CD4-positive, alpha-beta memory T cell (primary cell): ENCODE measurements around the gene PANK4. TPM values are rescaled to one million over a fixed set of nuclear protein-coding genes. Genes with fewer than 3 reads are reported as not detected.
A peak's percentile ranks its signal among the peaks of the same experiment; 100 is the strongest.

Experiments used
- CTCF ChIA-PET: fragments of 350-600 bp; sonication (Branson Sonifier 250); formaldehyde crosslinking; loops from one replicate; lab custom pipeline; 2021; ENCODE audit warnings: inconsistent platforms; ENCODE audit not compliant: partially characterized antibody; lab: Charles Lee
- POLR2A ChIA-PET: fragments of 350-600 bp; sonication (Branson Sonifier 250); formaldehyde crosslinking; loops from one replicate; lab custom pipeline; 2021; ENCODE audit not compliant: partially characterized antibody; lab: Charles Lee
- DNase-seq, 5 donors: peaks; one replicate each; pipeline versions ENCODE4 v3.0.0 to v3.0.0-alpha.2; 2020 to 2022; ENCODE audit warnings: mixed read lengths in 1 of 5
- H3K27ac ChIP-seq: one replicate; pipeline ENCODE4 v1.7.0; 2013; ENCODE audit warnings: low read depth, low read length
- H3K27me3 ChIP-seq: 2 replicates; pipeline ENCODE4 v1.7.0; 2013; ENCODE audit warnings: mild to moderate bottlenecking, low read length, moderate library complexity; ENCODE audit not compliant: insufficient read depth
- H3K36me3 ChIP-seq: 2 replicates; pipeline ENCODE4 v1.7.0; 2013; ENCODE audit warnings: mild to moderate bottlenecking, low read length, moderate library complexity; ENCODE audit not compliant: insufficient read depth
- H3K4me1 ChIP-seq: 2 replicates; pipeline ENCODE4 v1.7.0; 2013; ENCODE audit warnings: mild to moderate bottlenecking, low read length, moderate library complexity; ENCODE audit not compliant: insufficient read depth
- H3K4me3 ChIP-seq, 2 donors: one replicate each; pipeline ENCODE4 v1.7.0; 2013; ENCODE audit warnings: low read length in 2 of 2, mild to moderate bottlenecking in 1 of 2
- H3K9me3 ChIP-seq, 2 donors: one replicate each; pipeline ENCODE4 v1.7.0; 2013; ENCODE audit warnings: low read length in 2 of 2, control low read depth in 1 of 2; ENCODE audit not compliant: control insufficient read depth in 1 of 2
- H3K27ac Mint-ChIP-seq, 7 donors: one replicate each; pipeline ENCODE4 v1.8.0; 2020 to 2021; ENCODE audit warnings: mixed read lengths in 7 of 7, mild to moderate bottlenecking in 6 of 7, inconsistent platforms in 3 of 7, moderate library complexity in 3 of 7
- H3K27me3 Mint-ChIP-seq, 2 donors: one replicate each; pipeline ENCODE4 v1.8.0; 2020 to 2021; ENCODE audit warnings: mixed read lengths in 2 of 2
- H3K36me3 Mint-ChIP-seq, 2 donors: one replicate each; pipeline ENCODE4 v1.8.0; 2020 to 2021; ENCODE audit warnings: mixed read lengths in 2 of 2, inconsistent platforms in 1 of 2, mild to moderate bottlenecking in 1 of 2
- H3K4me1 Mint-ChIP-seq, 4 donors: one replicate each; pipeline ENCODE4 v1.8.0; 2020 to 2021; ENCODE audit warnings: mixed read lengths in 4 of 4, mild to moderate bottlenecking in 1 of 4
- H3K4me3 Mint-ChIP-seq, 8 donors: one replicate each; pipeline ENCODE4 v1.8.0; 2020 to 2021; ENCODE audit warnings: mixed read lengths in 8 of 8, mild to moderate bottlenecking in 7 of 8, moderate library complexity in 6 of 8, inconsistent platforms in 3 of 8
- H3K9me3 Mint-ChIP-seq, 8 donors: one replicate each; pipeline ENCODE4 v1.8.0; 2020 to 2021; ENCODE audit warnings: mixed read lengths in 8 of 8, mild to moderate bottlenecking in 5 of 8, inconsistent platforms in 3 of 8, moderate library complexity in 1 of 8
- intact Hi-C: fragments of 100-400 bp; cut with micrococcal nuclease; formaldehyde crosslinking; loops from one replicate; pipeline ENCODE4 v1.15.1; 2023
- polyA plus RNA-seq, 2 donors: library from polyadenylated mRNA; unstranded; fragments of 300-500 nt; fragmentation: Illumina TruSeq; gene quantifications; one replicate each; pipeline ENCODE4 v1.2.3, GENCODE V29; 2021
- total RNA-seq, 2 experiments: library from RNA; stranded (reverse); gene quantifications; one replicate each; pipeline ENCODE4 v1.2.3, GENCODE V29; 2021

PANK4 gene
- total and polyA plus RNA-seq, 4 experiments from 2014 or later, result 10.6 to 93.7 (median 56.6) TPM

DNA sequence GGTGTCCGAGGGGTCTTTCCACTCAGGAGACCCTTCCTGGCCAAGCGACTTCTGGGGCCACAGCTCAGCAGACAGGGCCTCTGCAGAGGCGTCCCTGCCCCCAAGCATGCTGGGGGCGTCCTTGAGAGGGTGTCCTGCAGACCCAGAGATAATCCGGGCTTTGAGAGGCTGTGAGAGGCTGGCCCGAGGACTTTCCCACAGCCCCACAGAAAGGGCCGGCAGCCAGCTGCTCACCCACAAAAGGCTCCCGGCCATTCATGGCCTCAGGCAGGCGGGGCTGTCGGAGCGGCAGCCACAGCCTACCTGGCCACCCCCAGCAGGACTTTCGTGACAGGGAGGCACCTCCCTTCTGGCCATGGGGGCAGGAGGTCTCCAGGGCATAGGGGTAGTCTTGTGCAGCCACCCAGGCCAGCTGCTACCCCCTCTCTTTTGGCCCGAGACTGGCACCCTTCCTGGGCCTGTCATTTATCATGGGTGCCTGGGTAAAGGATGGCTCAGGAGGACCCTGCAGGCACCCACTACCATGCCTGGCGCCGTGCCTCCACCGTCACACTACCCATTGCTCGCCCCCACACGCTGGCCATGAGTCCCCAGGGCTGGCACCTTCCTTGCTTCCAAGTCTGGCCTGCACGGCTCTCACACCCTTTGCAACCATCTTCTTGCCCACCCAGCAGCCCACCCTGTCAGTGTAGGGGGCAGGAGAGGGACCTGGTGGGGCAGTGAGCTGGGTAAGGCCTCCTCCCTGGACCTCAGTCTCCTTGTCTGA is 18.7 kb upstream of the PANK4 start:
- Histone ChIP-seq H3K4me3 (no peak overlapping the region), H3K36me3 (no peaks in the 10 kb centered on the region), H3K4me1 (peaks cover 49% of the 10 kb centered on the region), H3K9me3 (no peaks in the 10 kb centered on the region), H3K27me3 (no peaks in the 10 kb centered on the region), H3K27ac (peak overlapping the region; percentile 56)
- Mint-ChIP-seq H3K9me3 (peaks cover 0 to 2% (median 0%) of the 10 kb centered on the region in 8 donors), H3K27ac (peak overlapping the region in 5 of 7 donors; percentile 9 to 99 (median 57)), H3K4me3 (peak overlapping the region in 2 of 8 donors; percentile 20 to 21), H3K4me1 (peaks cover 8 to 37% (median 20%) of the 10 kb centered on the region in 4 donors), H3K27me3 (peaks cover 0 to 1% of the 10 kb centered on the region in 2 donors), H3K36me3 (peaks cover 0 to 2% of the 10 kb centered on the region in 2 donors)
- DNase-seq, result no peak
- intact Hi-C loops, result loop anchor here (5.0 to 10.0 kb wide), 2 partner anchors 240 to 297 kb away; no protein-coding TSS in a partner anchor
- ChIA-PET POLR2A (interaction anchor here (0.6 to 10.5 kb wide), 13 partner anchors 12 to 952 kb away, joined by 3 to 367 read pairs (median 7); partner anchors contain the start of genes FAAP20, HES5, MORN1 and PANK4), CTCF (interaction anchor here (0.9 to 3.8 kb wide), 3 partner anchors 21 to 129 kb away, joined by 5 to 85 read pairs (median 13); no protein-coding TSS in a partner anchor)

DNA sequence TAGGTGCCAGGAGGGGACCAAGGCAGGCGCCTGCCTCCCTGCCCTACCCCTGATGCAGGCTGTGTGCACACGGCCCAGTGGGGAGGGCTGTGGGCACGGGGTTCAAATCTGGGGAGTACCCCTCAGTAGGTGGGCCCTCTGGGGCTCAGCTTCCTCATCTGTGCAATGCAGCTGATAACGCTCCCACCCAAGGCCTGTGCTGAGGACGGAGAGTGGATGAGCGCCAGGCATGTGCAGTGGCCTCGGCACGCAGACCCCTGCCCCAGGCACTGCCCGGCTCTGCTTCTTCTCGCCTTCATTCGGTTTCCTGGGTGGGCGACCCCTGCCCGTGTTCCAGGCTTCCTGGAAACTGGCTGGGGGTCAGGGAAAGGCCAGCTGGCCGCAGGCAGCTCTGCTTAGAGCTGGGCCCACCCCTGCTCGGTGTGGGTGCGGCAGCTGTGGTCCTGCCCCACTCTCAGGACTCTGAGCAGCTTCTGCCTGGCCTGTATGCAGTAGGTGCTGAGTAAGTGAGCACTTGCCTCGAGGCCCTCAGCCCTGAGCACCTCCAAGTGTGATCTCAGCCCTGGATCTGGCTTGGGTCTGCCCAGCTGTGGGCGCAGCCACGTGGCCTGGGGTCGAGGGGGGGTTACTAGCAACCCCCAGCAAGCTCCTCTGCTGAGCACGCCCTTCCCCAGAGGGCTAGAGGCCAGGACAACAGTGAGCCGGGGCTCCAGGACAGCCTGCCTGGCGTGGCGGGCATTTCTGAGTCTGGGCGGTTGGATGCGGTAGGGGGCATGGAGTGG is 17.9 kb upstream of the PANK4 start:
- Histone ChIP-seq H3K4me1 (peaks cover 42% of the 10 kb centered on the region), H3K9me3 (no peaks in the 10 kb centered on the region), H3K27me3 (no peaks in the 10 kb centered on the region), H3K4me3 (no peak overlapping the region), H3K36me3 (no peaks in the 10 kb centered on the region), H3K27ac (no peak overlapping the region)
- peak overlapping the region in 1 of 8 donors; percentile 68 for H3K4me3 Mint-ChIP-seq
- CTCF ChIA-PET, result interaction anchor here (2.8 kb wide), 1 partner anchor 20 kb away, joined by 13 read pairs; no protein-coding TSS in a partner anchor
- peaks cover 0 to 1% of the 10 kb centered on the region in 2 donors for H3K27me3 Mint-ChIP-seq
- H3K9me3 Mint-ChIP-seq, result no peaks in the 10 kb centered on the region
- DNase-seq, result no peak
- H3K36me3 Mint-ChIP-seq, result peaks cover 0 to 2% of the 10 kb centered on the region in 2 donors
- peak overlapping the region in 4 of 7 donors; percentile 53 to 99 (median 64) for H3K27ac Mint-ChIP-seq
- peaks cover 6 to 33% (median 15%) of the 10 kb centered on the region in 4 donors for H3K4me1 Mint-ChIP-seq
- intact Hi-C loops, result loop anchor here (10.0 kb wide), 1 partner anchor 239 kb away; no protein-coding TSS in a partner anchor
- POLR2A ChIA-PET, result interaction anchor here (1.6 to 10.5 kb wide), 4 partner anchors 13 to 128 kb away, joined by 3 to 367 read pairs (median 110); partner anchors contain the start of genes HES5, PANK4 and TNFRSF14

DNA sequence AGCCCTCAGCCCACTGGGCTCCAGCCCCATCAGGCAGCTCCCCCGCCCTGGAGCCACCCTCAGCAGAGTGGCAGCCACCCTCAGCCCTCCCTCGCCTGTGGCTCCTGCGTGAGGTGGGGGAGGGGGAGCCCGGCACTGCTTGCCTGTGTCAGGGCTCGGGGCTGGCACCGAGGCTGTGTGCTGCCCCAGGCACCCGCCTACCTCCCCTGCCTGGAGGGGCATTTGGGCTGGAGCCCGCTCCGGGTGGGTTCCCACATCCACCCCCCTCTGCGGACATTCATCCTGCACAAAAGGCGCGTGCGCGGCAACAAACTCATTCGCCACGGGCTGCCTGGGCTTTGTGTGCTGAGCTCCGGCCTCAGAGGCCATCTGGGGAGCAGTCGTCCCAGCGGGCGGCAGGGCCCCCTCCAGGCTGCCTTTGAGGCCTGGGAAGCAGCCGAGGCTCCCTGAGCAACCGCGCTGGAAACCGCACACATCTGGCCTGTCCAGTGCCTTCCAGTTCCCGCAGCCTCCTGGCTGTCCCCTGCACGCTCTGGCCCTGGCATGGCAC is 17.2 kb upstream of the PANK4 start:
- H3K27me3 ChIP-seq, result no peaks in the 10 kb centered on the region
- Mint-ChIP-seq H3K4me1 (peaks cover 4 to 27% (median 10%) of the 10 kb centered on the region in 4 donors), H3K4me3 (peak overlapping the region in 1 of 8 donors; percentile 68), H3K27me3 (peaks cover 0 to 1% of the 10 kb centered on the region in 2 donors), H3K9me3 (no peaks in the 10 kb centered on the region), H3K36me3 (peaks cover 0 to 2% of the 10 kb centered on the region in 2 donors), H3K27ac (no peak overlapping the region)
- peak; percentile 45 to 62 (median 49) for DNase-seq
- no peak overlapping the region for H3K27ac ChIP-seq
- intact Hi-C loops, result loop anchor here (10.0 kb wide), 1 partner anchor 239 kb away; no protein-coding TSS in a partner anchor
- H3K4me3 ChIP-seq, result no peak overlapping the region
- H3K4me1 ChIP-seq, result peaks cover 37% of the 10 kb centered on the region
- POLR2A ChIA-PET, result interaction anchor here (1.6 to 10.5 kb wide), 3 partner anchors 13 to 34 kb away, joined by 3 to 367 read pairs (median 108); partner anchors contain the start of genes HES5, PANK4 and TNFRSF14
- H3K36me3 ChIP-seq, result no peaks in the 10 kb centered on the region
- no peaks in the 10 kb centered on the region for H3K9me3 ChIP-seq
- CTCF ChIA-PET, result interaction anchor here (2.8 kb wide), 1 partner anchor 19 kb away, joined by 13 read pairs; no protein-coding TSS in a partner anchor

DNA sequence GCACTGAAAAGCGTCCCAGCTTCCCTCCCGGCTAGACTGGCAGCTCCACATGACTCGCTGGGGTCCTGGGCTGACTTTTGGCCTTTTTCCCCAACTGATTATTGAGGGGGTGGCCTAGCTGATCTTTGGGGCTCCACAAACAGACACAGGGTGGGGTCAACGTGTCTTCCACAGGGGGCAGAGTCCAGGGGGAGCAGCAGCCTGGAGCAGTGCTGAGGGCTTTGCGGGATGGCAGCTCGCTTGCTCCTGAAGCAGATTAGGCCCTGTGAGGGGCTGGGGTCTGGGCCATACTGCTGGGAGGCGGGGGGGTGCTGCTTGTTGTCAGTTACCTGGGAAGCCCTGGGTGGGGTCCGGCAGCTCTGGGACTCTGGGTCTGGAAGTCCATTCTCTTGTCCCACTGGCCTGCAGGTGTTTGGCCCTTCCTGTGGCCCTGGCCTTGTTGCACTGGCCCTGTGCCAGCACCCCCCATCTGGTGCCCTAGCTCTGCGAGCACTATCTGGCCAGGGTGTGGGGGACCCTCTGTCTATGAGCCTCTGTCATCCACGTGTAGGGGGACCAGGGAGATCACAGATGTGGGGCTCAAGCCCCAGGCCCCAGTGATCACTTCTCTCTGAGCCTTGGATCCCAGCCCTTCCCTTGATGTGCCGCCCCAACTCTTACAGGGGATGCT is 16.0 kb upstream of the PANK4 start:
- Mint-ChIP-seq H3K27me3 (peaks cover 0 to 1% of the 10 kb centered on the region in 2 donors), H3K9me3 (no peaks in the 10 kb centered on the region), H3K4me1 (peaks cover 3 to 16% (median 4%) of the 10 kb centered on the region in 4 donors), H3K36me3 (peaks cover 0 to 2% of the 10 kb centered on the region in 2 donors), H3K4me3 (no peak overlapping the region), H3K27ac (peak overlapping the region in 3 of 7 donors; percentile 31 to 53 (median 32))
- no peaks in the 10 kb centered on the region for H3K36me3 ChIP-seq
- ChIA-PET POLR2A (interaction anchor here (10.5 kb wide), 1 partner anchor 13 kb away, joined by 367 read pairs; the partner anchor contains the start of genes HES5 and PANK4), CTCF (interaction anchor here (0.9 kb wide), 1 partner anchor 347 kb away, joined by 3 read pairs; no protein-coding TSS in a partner anchor)
- no peak overlapping the region for H3K4me3 ChIP-seq
- intact Hi-C loops, result loop anchor here (10.0 kb wide), 1 partner anchor 238 kb away; no protein-coding TSS in a partner anchor
- no peaks in the 10 kb centered on the region for H3K9me3 ChIP-seq
- H3K27ac ChIP-seq, result no peak overlapping the region
- no peaks in the 10 kb centered on the region for H3K27me3 ChIP-seq
- peaks cover 26% of the 10 kb centered on the region for H3K4me1 ChIP-seq
- no peak for DNase-seq

DNA sequence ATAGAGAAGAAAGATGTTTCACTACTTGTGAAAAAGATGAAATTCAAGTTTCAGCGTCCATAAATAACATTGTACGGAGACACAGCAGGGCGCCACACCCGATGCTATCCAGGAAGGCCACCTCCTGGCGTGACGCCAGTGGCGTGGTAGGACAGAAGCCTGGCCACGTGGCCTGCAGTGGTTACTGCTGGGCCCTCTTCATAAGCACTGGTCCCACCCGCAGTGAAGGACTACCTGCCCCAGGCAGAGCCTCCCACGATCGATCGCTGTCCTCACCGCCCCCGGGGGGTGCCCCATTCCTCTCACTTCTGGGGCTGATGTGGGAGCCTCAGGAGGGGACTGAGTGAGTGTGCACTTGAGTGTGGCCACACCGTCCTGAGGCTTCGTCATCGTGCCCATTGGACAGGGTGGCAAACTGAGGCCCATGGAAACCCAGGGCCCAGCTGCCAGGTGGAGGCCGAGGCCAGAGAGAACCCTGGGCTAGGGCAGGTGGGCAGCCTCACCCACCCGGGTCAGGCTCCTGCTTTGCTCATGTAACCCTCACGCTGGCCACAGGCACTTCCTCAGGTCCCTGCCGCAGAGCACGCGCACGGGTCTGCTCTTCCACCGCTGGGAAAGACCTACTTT is 15.3 kb upstream of the PANK4 start:
- POLR2A ChIA-PET, result interaction anchor here (10.5 kb wide), 1 partner anchor 12 kb away, joined by 367 read pairs; the partner anchor contains the start of genes HES5 and PANK4

More for the DNA sequence above, 15.3 kb upstream of the PANK4 start:
- intact Hi-C loops, result loop anchor here (10.0 kb wide), 1 partner anchor 237 kb away; no protein-coding TSS in a partner anchor
- H3K4me1 ChIP-seq, result peaks cover 25% of the 10 kb centered on the region
- Mint-ChIP-seq H3K27ac (peak overlapping the region in 3 of 7 donors; percentile 32 to 53 (median 43)), H3K4me3 (no peak overlapping the region), H3K27me3 (peaks cover 0 to 1% of the 10 kb centered on the region in 2 donors), H3K9me3 (no peaks in the 10 kb centered on the region), H3K4me1 (peaks cover 1 to 10% (median 4%) of the 10 kb centered on the region in 4 donors), H3K36me3 (no peaks in the 10 kb centered on the region)
- DNase-seq, result no peak
- no peaks in the 10 kb centered on the region for H3K36me3 ChIP-seq
- no peaks in the 10 kb centered on the region for H3K27me3 ChIP-seq
- CTCF ChIA-PET, result interaction anchor here (0.9 to 1.4 kb wide), 2 partner anchors 18 to 347 kb away, joined by 3 to 4 read pairs; no protein-coding TSS in a partner anchor
- H3K4me3 ChIP-seq, result no peak overlapping the region
- H3K9me3 ChIP-seq, result no peaks in the 10 kb centered on the region
- H3K27ac ChIP-seq, result no peak overlapping the region
